Right lobe of liver (tissue), 4 donors: Measurements from ENCODE around the gene DOHH.

Experiments used
- POLR2A ChIP-seq: fragments of 450-650 bp; IDR thresholded peaks from one replicate; pipeline ENCODE4 v1.6.1; 2017; ENCODE audit warnings: antibody characterized with exemption, mild to moderate bottlenecking
- TF ChIP-seq, protein P1 (sequence below), 4 donors: fragments of 200-600 bp in 3 of 4; fragments of 450-650 bp in 1 of 4; IDR thresholded peaks; one replicate each; pipeline versions ENCODE4 v1.5.1 to v1.8.0; 2016 to 2022; ENCODE audit warnings: antibody characterized with exemption in 4 of 4, mild to moderate bottlenecking in 2 of 4
- donor health status: DM: no; HTN: no; CAD: no.
- donor health status: DM: no; HTN: no; CAD: no.
- donor health status: DM: no; HTN: yes; CAD: no.

DNA sequence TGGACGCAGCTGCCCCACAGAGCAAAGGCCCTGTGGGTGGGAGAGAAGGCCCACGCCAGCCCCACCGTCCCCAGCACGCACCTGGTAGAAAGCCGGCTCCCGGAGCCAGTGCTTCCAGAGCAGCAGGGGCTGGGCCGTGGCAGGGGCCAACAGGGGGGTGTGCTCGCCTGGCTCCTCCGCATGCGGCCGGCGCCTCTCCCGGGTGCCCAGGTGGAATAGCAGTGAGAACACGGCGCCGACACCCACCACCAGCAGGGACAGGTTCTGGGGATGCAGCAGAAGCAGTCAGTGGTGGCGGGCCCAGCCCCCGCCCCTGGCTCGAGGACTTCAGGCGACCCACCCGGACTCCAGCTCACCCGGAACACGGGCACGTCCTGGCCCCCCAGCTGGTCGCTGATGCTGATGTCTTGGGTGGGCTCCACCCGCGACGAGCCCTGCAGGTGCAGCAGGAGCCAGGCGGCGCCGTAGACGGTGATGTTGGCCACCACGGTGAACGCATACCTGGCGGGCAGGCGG, 47.4 kb upstream of the DOHH start:
- no peak for TF ChIP-seq POLR2A
- TF ChIP-seq, protein P1, sequence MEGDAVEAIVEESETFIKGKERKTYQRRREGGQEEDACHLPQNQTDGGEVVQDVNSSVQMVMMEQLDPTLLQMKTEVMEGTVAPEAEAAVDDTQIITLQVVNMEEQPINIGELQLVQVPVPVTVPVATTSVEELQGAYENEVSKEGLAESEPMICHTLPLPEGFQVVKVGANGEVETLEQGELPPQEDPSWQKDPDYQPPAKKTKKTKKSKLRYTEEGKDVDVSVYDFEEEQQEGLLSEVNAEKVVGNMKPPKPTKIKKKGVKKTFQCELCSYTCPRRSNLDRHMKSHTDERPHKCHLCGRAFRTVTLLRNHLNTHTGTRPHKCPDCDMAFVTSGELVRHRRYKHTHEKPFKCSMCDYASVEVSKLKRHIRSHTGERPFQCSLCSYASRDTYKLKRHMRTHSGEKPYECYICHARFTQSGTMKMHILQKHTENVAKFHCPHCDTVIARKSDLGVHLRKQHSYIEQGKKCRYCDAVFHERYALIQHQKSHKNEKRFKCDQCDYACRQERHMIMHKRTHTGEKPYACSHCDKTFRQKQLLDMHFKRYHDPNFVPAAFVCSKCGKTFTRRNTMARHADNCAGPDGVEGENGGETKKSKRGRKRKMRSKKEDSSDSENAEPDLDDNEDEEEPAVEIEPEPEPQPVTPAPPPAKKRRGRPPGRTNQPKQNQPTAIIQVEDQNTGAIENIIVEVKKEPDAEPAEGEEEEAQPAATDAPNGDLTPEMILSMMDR (IDR thresholded peaks at IDR 0.05): no peak
